Uterus (tissue), 4 donors: ENCODE data around the gene ADAMTS2. TPM values are rescaled to one million over a fixed set of nuclear protein-coding genes. Genes with fewer than 3 reads are reported as not detected.

Experiments used
- DNase-seq, 2 donors: peaks; one replicate each; pipeline ENCODE4 v3.0.0-alpha.2; 2019 to 2020
- H3K27ac ChIP-seq, 2 donors: fragments of 200-600 bp; sonication (generic); 1 replicate in 1 of 2; 2 replicates in 1 of 2; pipeline ENCODE4 v1.5.1; 2016 to 2018
- H3K27me3 ChIP-seq, 2 donors: fragments of 200-600 bp; sonication (generic); one replicate each; pipeline ENCODE4 v1.5.1; 2018 to 2019; ENCODE audit warnings: control low read depth in 1 of 2
- H3K36me3 ChIP-seq, 2 donors: fragments of 200-600 bp; sonication (generic); one replicate each; pipeline ENCODE4 v1.5.1; 2019; ENCODE audit warnings: control low read depth in 1 of 2
- H3K4me1 ChIP-seq, 2 donors: fragments of 200-600 bp; sonication (generic); one replicate each; pipeline ENCODE4 v1.5.1; 2018 to 2019; ENCODE audit warnings: control low read depth in 1 of 2
- H3K4me3 ChIP-seq, 2 donors: fragments of 200-600 bp; sonication (generic); 1 replicate in 1 of 2; 2 replicates in 1 of 2; pipeline ENCODE4 v1.5.1; 2018 to 2019; ENCODE audit warnings: mild to moderate bottlenecking in 1 of 2
- H3K9me3 ChIP-seq, 2 donors: fragments of 200-600 bp; sonication (generic); one replicate each; pipeline ENCODE4 v1.5.1; 2019; ENCODE audit warnings: control low read depth in 1 of 2
- POLR2A ChIP-seq, 2 donors: fragments of 450-650 bp; IDR thresholded peaks; one replicate each; pipeline ENCODE4 v1.6.1; 2016; ENCODE audit warnings: antibody characterized with exemption in 2 of 2, mild to moderate bottlenecking in 1 of 2, moderate library complexity in 1 of 2
- intact Hi-C: fragments of 100-400 bp; cut with DNase I; formaldehyde crosslinking; loops from one replicate; pipeline ENCODE4 v1.15.1; 2023; ENCODE audit warnings: low total_unique reads
- total RNA-seq, 4 donors: library from RNA; depleted of rRNA in 3 of 4; stranded (reverse); fragments of >200 nt in 3 of 4; gene quantifications; one replicate each; pipeline versions ENCODE4 v1.1.0 to v1.2.4, GENCODE V29; 2014 to 2023
- TF ChIP-seq, protein P1 (sequence below), 4 experiments: fragments of 200-600 bp in 2 of 4; fragments of 450-650 bp in 2 of 4; sonication (generic) in 2 of 4; IDR thresholded peaks; one replicate each; pipeline ENCODE4 v1.5.1; 2016 to 2019; ENCODE audit warnings: antibody characterized with exemption in 4 of 4, mild to moderate bottlenecking in 2 of 4, moderate library complexity in 1 of 4
- donor health status: DM: yes; HTN: yes; CAD: no.

Gene ADAMTS2
- total RNA-seq, 4 donors from 2014 or later = 4.1 to 97.1 (median 40.3) TPM

DNA sequence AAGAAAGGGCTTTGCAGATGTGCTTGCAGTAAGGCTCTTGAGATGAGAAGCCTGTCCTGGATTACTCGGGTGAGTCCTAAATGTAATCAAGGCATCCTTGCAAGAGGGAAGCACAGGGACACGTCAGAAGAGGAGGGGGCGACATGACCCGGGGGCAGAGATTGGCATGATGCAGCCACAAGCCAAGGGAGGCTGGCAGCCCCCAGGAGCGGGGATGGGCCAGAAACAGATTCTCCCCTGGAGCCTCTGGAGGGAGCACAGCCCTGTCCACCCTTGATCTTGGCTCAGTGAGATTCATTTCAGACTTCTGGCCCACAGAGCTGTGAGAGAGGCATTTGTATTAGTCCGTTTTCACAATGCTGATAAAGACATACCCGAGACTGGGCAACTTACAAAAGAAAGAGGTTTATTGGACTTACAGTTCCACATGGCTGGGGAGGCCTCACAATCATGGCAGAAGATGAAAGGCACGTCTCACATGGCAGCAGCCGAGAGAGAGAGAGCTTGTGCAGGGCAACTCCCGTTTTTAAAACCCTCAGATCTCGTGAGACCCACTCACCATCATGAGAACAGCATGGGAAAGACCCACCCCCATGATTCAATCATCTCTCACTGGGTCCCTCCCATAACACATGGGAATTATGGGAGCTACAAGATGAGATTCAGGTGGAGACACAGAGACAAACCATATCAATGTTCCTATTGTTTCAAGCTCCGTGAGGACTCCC is 76.1 kb downstream of the ADAMTS2 start:
- intact Hi-C loops = no loop called here
- Histone ChIP-seq H3K36me3 (no peaks in the 10 kb centered on the region), H3K9me3 (no peaks in the 10 kb centered on the region), H3K27ac (peak overlapping the region; percentile 89 to 98), H3K27me3 (no peaks in the 10 kb centered on the region), H3K4me3 (no peak overlapping the region), H3K4me1 (peaks cover 33 to 49% of the 10 kb centered on the region in 2 donors)
- peak; percentile 14 to 29 for DNase-seq
- TF ChIP-seq, protein P1, sequence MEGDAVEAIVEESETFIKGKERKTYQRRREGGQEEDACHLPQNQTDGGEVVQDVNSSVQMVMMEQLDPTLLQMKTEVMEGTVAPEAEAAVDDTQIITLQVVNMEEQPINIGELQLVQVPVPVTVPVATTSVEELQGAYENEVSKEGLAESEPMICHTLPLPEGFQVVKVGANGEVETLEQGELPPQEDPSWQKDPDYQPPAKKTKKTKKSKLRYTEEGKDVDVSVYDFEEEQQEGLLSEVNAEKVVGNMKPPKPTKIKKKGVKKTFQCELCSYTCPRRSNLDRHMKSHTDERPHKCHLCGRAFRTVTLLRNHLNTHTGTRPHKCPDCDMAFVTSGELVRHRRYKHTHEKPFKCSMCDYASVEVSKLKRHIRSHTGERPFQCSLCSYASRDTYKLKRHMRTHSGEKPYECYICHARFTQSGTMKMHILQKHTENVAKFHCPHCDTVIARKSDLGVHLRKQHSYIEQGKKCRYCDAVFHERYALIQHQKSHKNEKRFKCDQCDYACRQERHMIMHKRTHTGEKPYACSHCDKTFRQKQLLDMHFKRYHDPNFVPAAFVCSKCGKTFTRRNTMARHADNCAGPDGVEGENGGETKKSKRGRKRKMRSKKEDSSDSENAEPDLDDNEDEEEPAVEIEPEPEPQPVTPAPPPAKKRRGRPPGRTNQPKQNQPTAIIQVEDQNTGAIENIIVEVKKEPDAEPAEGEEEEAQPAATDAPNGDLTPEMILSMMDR (IDR thresholded peaks at IDR 0.05) = no peak
- no peak for TF ChIP-seq POLR2A (IDR thresholded peaks at IDR 0.05)

DNA sequence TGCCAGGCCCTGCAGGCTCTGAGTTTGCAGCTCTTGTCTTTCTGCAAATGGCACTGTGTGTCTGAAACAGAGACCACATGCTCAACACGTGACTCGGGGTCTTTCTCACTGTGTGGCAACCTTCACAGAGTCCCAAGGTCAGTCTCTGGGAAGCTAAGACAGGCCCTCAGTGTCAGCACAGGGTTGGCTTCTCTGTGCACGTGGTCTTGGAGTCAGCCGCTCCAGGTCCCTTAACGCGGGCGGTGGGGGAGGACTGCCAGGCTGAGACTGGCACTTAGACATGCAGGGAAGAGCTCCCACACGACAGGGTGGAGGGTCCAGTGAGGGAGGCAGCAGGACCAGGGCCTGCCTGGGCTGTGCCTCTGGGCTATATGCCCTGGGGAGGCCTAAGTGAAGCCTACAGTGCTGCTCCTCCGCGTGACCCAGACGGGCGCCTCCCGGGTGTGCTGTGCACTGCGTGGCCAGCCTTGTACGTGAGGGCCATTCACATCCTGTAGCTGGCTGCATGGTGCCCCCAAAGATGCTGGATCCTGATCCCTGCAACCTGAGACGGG is 76.8 kb downstream of the ADAMTS2 start:
- TF ChIP-seq POLR2A (IDR thresholded peaks at IDR 0.05) = no peak
- TF ChIP-seq, protein P1 (IDR thresholded peaks at IDR 0.05) = no peak
- DNase-seq = peak in 1 of 2 donors; percentile 13
- Histone ChIP-seq H3K27ac (peak overlapping the region; percentile 89 to 91), H3K36me3 (no peaks in the 10 kb centered on the region), H3K4me3 (no peak overlapping the region), H3K27me3 (no peaks in the 10 kb centered on the region), H3K9me3 (no peaks in the 10 kb centered on the region), H3K4me1 (peaks cover 33 to 49% of the 10 kb centered on the region in 2 donors)
- intact Hi-C loops = no loop called here

- peak in 1 of 2 donors; percentile 13 for DNase-seq
- Histone ChIP-seq H3K36me3 (no peaks in the 10 kb centered on the region), H3K9me3 (no peaks in the 10 kb centered on the region), H3K27me3 (no peaks in the 10 kb centered on the region), H3K27ac (peak overlapping the region; percentile 88 to 91), H3K4me3 (no peak overlapping the region), H3K4me1 (peaks cover 33 to 44% of the 10 kb centered on the region in 2 donors)
- intact Hi-C loops = no loop called here
- TF ChIP-seq, protein P1 (IDR thresholded peaks at IDR 0.05) = no peak
- TF ChIP-seq POLR2A (IDR thresholded peaks at IDR 0.05) = no peak
Measured at GRCh38 chr5:179267671-179268083, 77.6 kb downstream of the ADAMTS2 start.

DNA sequence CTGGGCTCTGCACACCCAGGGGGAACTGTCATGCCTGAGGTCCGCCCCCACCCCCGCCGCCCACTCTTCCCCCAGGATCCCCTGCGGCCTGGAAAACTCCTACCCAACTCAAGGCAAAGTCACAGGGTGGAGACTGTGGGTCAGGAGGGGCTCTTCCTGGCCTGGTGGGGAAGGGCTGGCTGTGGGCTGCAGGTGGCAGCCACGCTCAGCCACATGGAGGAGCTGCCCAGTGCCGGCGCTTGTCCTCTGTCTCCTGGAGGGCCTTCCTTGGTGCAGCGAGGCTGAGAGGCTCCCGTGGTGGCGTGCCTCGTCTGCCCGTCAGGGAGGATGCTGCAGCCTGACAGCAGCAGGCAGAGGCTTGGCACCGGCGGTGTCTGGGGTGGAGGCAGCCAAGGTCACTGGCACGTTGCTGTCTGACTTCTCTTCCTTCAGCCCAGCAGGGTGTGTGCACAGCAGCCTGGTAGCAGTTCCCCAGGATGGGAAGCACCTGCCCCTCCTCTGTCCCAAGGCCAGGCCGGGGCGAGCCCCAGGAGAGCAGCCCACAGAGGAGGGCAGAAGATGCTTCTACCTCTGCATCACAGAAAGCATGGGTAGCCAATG is 78.1 kb downstream of the ADAMTS2 start:
- no peaks in the 10 kb centered on the region for H3K36me3 ChIP-seq
- intact Hi-C loops = no loop called here
- peaks cover 33 to 44% of the 10 kb centered on the region in 2 donors for H3K4me1 ChIP-seq
- no peaks in the 10 kb centered on the region for H3K27me3 ChIP-seq
- peak overlapping the region; percentile 88 to 91 for H3K27ac ChIP-seq
- peak; percentile 29 to 34 for DNase-seq
- H3K4me3 ChIP-seq = no peak overlapping the region
- H3K9me3 ChIP-seq = no peaks in the 10 kb centered on the region
- TF ChIP-seq, protein P1 (IDR thresholded peaks at IDR 0.05) = no peak
- TF ChIP-seq POLR2A (IDR thresholded peaks at IDR 0.05) = no peak
